MM.1S (cell line): ENCODE data around the gene GLIS2.

Experiments
- DNase-seq: peaks from one replicate; pipeline ENCODE4 v3.0.0-alpha.2; 2015
- H2AFZ ChIP-seq: fragments of 300-600 bp; sonication (generic); 2 replicates; pipeline ENCODE4 v1.6.0; 2016; ENCODE audit warnings: antibody characterized with exemption, low read length
- H3F3A ChIP-seq: fragments of 300-600 bp; sonication (generic); 2 replicates; pipeline ENCODE4 v1.6.1; 2016; ENCODE audit warnings: mild to moderate bottlenecking, antibody characterized with exemption, low read length, moderate library complexity, mixed read lengths; ENCODE audit not compliant: insufficient read depth
- H3K27ac ChIP-seq: fragments of 300-600 bp; sonication (generic); 2 replicates; pipeline ENCODE4 v1.5.1; 2016; ENCODE audit warnings: mild to moderate bottlenecking, low read length
- H3K27me3 ChIP-seq: fragments of 300-600 bp; sonication (generic); replicated peaks from 2 replicates; pipeline ENCODE4 v1.6.0; 2016; ENCODE audit warnings: low read length; ENCODE audit not compliant: insufficient read depth
- H3K36me3 ChIP-seq: fragments of 300-600 bp; sonication (generic); replicated peaks from 2 replicates; pipeline ENCODE4 v1.6.1; 2016; ENCODE audit warnings: mild to moderate bottlenecking, low read length, mixed read lengths; ENCODE audit not compliant: insufficient read depth
- H3K4me1 ChIP-seq: fragments of 300-600 bp; sonication (generic); 2 replicates; pipeline ENCODE4 v1.6.1; 2016; ENCODE audit warnings: low read length, mixed read lengths
- H3K4me2 ChIP-seq: fragments of 300-600 bp; sonication (generic); 2 replicates; pipeline ENCODE4 v1.6.0; 2016; ENCODE audit warnings: low read depth, low read length
- H3K4me3 ChIP-seq: fragments of 300-600 bp; sonication (generic); 2 replicates; pipeline ENCODE4 v1.5.1; 2016; ENCODE audit warnings: low read length, mixed read lengths
- H3K79me2 ChIP-seq: fragments of 300-600 bp; sonication (generic); 2 replicates; pipeline ENCODE4 v1.6.1; 2016; ENCODE audit warnings: mixed run types, low read length, mixed read lengths
- H3K9ac ChIP-seq: fragments of 300-600 bp; sonication (generic); 2 replicates; pipeline ENCODE4 v1.6.1; 2016; ENCODE audit warnings: low read length, mixed read lengths
- H3K9me2 ChIP-seq: fragments of 300-600 bp; sonication (generic); replicated peaks from 2 replicates; pipeline ENCODE4 v1.6.1; 2016; ENCODE audit warnings: mild to moderate bottlenecking, low read length, mixed read lengths; ENCODE audit not compliant: insufficient read depth
- H3K9me3 ChIP-seq: fragments of 300-600 bp; sonication (generic); replicated peaks from 2 replicates; pipeline ENCODE4 v1.6.1; 2016; ENCODE audit warnings: mild to moderate bottlenecking, low read length, mixed read lengths; ENCODE audit not compliant: insufficient read depth
- H4K20me1 ChIP-seq: fragments of 300-600 bp; sonication (generic); 2 replicates; pipeline ENCODE4 v1.6.1; 2016; ENCODE audit warnings: mild to moderate bottlenecking, low read length, moderate library complexity, mixed read lengths; ENCODE audit not compliant: insufficient read depth
- EZH2 ChIP-seq: fragments of 300-600 bp; sonication (generic); optimal IDR thresholded peaks from 2 replicates; pipeline ENCODE3; 2017; ENCODE audit warnings: low read depth, mild to moderate bottlenecking, antibody characterized with exemption, low read length, mixed read lengths
- EZH2phosphoT487 ChIP-seq: fragments of 300-600 bp; sonication (generic); IDR thresholded peaks from 2 replicates; pipeline ENCODE4 v1.6.1; 2018; ENCODE audit warnings: antibody characterized with exemption, low read length
- TF ChIP-seq, protein P1 (sequence below): fragments of 300-600 bp; sonication (generic); IDR thresholded peaks from 2 replicates; pipeline ENCODE4 v1.5.1; 2016; ENCODE audit warnings: antibody characterized with exemption, low read length, mixed read lengths

Gene GLIS2

DNA sequence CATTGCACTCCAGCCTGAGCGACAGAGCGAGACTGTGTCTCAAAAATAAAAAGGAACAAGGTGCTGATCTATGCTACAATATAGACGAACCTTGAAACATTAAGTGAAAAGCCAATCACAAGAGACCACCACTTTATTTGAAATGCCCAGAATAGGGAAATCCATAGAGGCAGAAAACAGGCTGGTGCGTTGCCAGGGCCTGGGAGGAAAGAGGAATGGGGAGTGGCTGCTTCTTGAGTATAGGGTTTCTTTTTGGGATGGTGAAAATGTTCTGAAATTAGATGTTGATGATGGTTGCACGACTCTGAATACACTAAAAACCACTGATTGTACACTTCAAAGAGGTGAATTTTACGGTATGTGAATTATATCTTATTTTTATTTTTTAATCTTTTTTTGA is 20.3 kb upstream of the GLIS2 start:
- Histone ChIP-seq H2AFZ (no peak overlapping the region), H3K4me1 (no peaks in the 10 kb centered on the region), H3K27me3 (peaks cover 8% of the 10 kb centered on the region), H3K9ac (no peak overlapping the region), H3K4me2 (no peak overlapping the region), H3K27ac (no peak overlapping the region), H3K9me2 (no peaks in the 10 kb centered on the region), H4K20me1 (no peaks in the 10 kb centered on the region), H3K36me3 (no peaks in the 10 kb centered on the region), H3F3A (no peaks in the 10 kb centered on the region), H3K9me3 (no peaks in the 10 kb centered on the region), H3K4me3 (no peak overlapping the region), H3K79me2 (no peaks in the 10 kb centered on the region)
- no peak for DNase-seq
- TF ChIP-seq EZH2phosphoT487 (no peak), EZH2 (no peak)
- TF ChIP-seq, protein P1, sequence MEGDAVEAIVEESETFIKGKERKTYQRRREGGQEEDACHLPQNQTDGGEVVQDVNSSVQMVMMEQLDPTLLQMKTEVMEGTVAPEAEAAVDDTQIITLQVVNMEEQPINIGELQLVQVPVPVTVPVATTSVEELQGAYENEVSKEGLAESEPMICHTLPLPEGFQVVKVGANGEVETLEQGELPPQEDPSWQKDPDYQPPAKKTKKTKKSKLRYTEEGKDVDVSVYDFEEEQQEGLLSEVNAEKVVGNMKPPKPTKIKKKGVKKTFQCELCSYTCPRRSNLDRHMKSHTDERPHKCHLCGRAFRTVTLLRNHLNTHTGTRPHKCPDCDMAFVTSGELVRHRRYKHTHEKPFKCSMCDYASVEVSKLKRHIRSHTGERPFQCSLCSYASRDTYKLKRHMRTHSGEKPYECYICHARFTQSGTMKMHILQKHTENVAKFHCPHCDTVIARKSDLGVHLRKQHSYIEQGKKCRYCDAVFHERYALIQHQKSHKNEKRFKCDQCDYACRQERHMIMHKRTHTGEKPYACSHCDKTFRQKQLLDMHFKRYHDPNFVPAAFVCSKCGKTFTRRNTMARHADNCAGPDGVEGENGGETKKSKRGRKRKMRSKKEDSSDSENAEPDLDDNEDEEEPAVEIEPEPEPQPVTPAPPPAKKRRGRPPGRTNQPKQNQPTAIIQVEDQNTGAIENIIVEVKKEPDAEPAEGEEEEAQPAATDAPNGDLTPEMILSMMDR: no peak

DNA sequence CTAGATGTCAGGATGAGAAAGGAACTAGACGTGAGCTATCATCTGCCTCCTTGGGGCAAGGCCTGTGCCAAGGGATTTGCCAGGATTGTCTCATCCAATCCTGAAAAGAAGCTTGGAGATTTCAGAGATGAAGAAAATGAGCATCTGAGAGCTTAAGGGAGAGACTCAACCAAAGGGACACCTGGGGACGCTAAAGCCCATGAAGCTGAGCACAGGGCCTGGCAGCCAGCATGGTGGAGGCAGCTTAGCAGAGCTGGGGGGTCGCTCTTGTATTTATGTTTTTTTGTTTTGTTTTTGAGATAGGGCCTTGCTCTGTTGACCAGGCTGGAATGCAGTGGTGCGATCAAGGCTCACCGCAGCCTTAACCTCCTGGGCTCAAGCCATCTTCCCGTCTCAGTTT is 18.4 kb upstream of the GLIS2 start:
- no peaks in the 10 kb centered on the region for H3K4me1 ChIP-seq

DNA sequence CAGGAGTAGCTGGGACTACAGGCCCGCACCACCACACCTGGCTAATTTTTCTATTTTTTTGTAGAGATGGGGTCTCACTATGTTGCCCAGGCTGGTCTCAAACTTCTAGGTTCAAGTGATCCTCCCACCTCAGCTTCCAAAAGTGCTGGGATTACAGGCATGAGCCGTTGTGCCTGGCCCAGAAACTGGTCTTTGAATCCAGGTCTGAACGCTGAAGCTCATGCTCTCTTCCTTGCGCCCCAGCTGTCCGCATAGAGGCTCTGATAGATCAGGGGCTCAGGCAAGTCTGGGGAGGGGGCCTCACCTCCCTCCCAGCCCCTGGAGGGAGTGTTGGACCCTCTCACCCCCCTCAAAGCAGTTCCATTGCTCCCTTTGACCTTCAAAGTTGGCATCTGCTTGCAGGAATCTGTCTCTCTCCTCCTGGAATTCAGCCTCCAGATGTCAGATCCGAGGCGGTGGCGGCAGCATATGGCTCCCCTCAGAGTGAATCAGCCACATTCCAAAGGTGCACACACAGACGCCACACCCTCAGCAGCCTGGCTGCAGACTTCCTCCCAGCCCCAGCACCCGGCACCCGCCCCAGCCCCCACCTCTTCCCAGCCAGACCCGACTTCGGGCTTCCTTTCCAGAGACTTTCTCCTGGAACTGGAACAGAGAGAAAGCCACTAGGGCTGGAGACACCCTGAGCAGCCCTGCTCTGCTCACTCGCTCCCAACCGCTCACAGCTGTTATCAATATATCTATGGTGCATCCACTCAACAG is 16.9 kb upstream of the GLIS2 start:
- Histone ChIP-seq H3K9me2 (no peaks in the 10 kb centered on the region), H3K4me2 (no peak overlapping the region), H3K27ac (no peak overlapping the region)

More for the DNA sequence above, 18.4 kb upstream of the GLIS2 start:
- H3K4me2 ChIP-seq: no peak overlapping the region
- H3K79me2 ChIP-seq: no peaks in the 10 kb centered on the region
- H3K9ac ChIP-seq: no peak overlapping the region
- H3K36me3 ChIP-seq: no peaks in the 10 kb centered on the region
- no peaks in the 10 kb centered on the region for H4K20me1 ChIP-seq
- no peak overlapping the region for H3K4me3 ChIP-seq
- H2AFZ ChIP-seq: no peak overlapping the region
- no peaks in the 10 kb centered on the region for H3K9me3 ChIP-seq
- TF ChIP-seq, protein P1: no peak
- no peak for TF ChIP-seq EZH2phosphoT487
- no peak for TF ChIP-seq EZH2
- no peaks in the 10 kb centered on the region for H3K9me2 ChIP-seq
- H3K27me3 ChIP-seq: peaks cover 8% of the 10 kb centered on the region
- no peaks in the 10 kb centered on the region for H3F3A ChIP-seq
- H3K27ac ChIP-seq: no peak overlapping the region
- DNase-seq: no peak

More for the DNA sequence above, 16.9 kb upstream of the GLIS2 start:
- Histone ChIP-seq H3K27me3 (peaks cover 8% of the 10 kb centered on the region), H4K20me1 (no peaks in the 10 kb centered on the region), H3K36me3 (no peaks in the 10 kb centered on the region), H3K9ac (no peak overlapping the region), H2AFZ (no peak overlapping the region), H3F3A (no peaks in the 10 kb centered on the region), H3K4me3 (no peak overlapping the region), H3K4me1 (no peaks in the 10 kb centered on the region), H3K79me2 (no peaks in the 10 kb centered on the region), H3K9me3 (no peaks in the 10 kb centered on the region)
- TF ChIP-seq EZH2phosphoT487: no peak
- TF ChIP-seq, protein P1: no peak
- TF ChIP-seq EZH2: no peak
- no peak for DNase-seq
